HepG2 (cell line): ENCODE results near the gene THAP9. TPM values are rescaled to one million over a fixed set of nuclear protein-coding genes. Genes with fewer than 3 reads are reported as not detected.
A peak's percentile ranks its signal among the peaks of the same experiment; 100 is the strongest.

Source experiments
- ATF5 ChIP-seq: sonication (generic); formaldehyde crosslinking; IDR thresholded peaks from 2 replicates; pipeline ENCODE4 v1.4.0; 2020; ENCODE audit warnings: mild to moderate bottlenecking, low read depth, missing genetic modification reagents
- E2F1 ChIP-seq: sonication (generic); formaldehyde crosslinking; IDR thresholded peaks from 2 replicates; pipeline ENCODE4 v1.5.0; 2020; ENCODE audit warnings: missing genetic modification reagents
- FOXC1 ChIP-seq: sonication (generic); formaldehyde crosslinking; IDR thresholded peaks from 2 replicates; pipeline ENCODE4 v1.8.0; 2022; ENCODE audit warnings: mild to moderate bottlenecking, missing genetic modification reagents, borderline replicate concordance
- ISL2 ChIP-seq: sonication (generic); formaldehyde crosslinking; IDR thresholded peaks from 2 replicates; pipeline ENCODE4 v1.5.0; 2020; ENCODE audit warnings: missing genetic modification reagents
- LCORL ChIP-seq, 2 experiments: fragments of 450-650 bp in 1 of 2; sonication (generic) in 1 of 2; formaldehyde crosslinking in 1 of 2; IDR thresholded peaks; 2 replicates each; pipeline versions ENCODE4 v1.5.0 to v1.6.1; 2017 to 2020; ENCODE audit warnings: antibody characterized with exemption in 1 of 2, missing genetic modification reagents in 1 of 2
- NCOA5 ChIP-seq: sonication (generic); formaldehyde crosslinking; IDR thresholded peaks from 2 replicates; pipeline ENCODE4 v1.4.0; 2020; ENCODE audit warnings: missing genetic modification reagents
- PAWR ChIP-seq: sonication (generic); formaldehyde crosslinking; IDR thresholded peaks from 2 replicates; pipeline ENCODE4 v1.4.0; 2020; ENCODE audit warnings: missing genetic modification reagents, mild to moderate bottlenecking, borderline replicate concordance
- POLR2A ChIP-seq, 2 experiments: IDR thresholded peaks; 2 replicates each; pipeline ENCODE4 v1.6.1; 2011; ENCODE audit warnings: low read depth in 2 of 2, low read length in 2 of 2, mild to moderate bottlenecking in 1 of 2, moderate library complexity in 1 of 2; ENCODE audit not compliant: insufficient read depth in 1 of 2
- SNAPC5 ChIP-seq: sonication (generic); formaldehyde crosslinking; IDR thresholded peaks from 2 replicates; pipeline ENCODE4 v1.8.1; 2023; ENCODE audit warnings: mild to moderate bottlenecking, missing genetic modification reagents, borderline replicate concordance
- ZNF225 ChIP-seq: sonication (generic); formaldehyde crosslinking; IDR thresholded peaks from 2 replicates; pipeline ENCODE4 v1.4.0; 2020; ENCODE audit warnings: mild to moderate bottlenecking, missing genetic modification reagents
- ZNF263 ChIP-seq: sonication (generic); formaldehyde crosslinking; IDR thresholded peaks from 2 replicates; pipeline ENCODE4 v1.4.0; 2020; ENCODE audit warnings: missing genetic modification reagents
- ZNF3 ChIP-seq: IDR thresholded peaks from 2 replicates; pipeline ENCODE4 v1.7.0; 2017; ENCODE audit warnings: inconsistent platforms
- ZNF331 ChIP-seq: sonication (generic); formaldehyde crosslinking; IDR thresholded peaks from 2 replicates; pipeline ENCODE4 v1.4.0; 2020; ENCODE audit warnings: missing genetic modification reagents
- ZNF33A ChIP-seq: sonication (generic); formaldehyde crosslinking; IDR thresholded peaks from 2 replicates; pipeline ENCODE4 v1.5.1; 2020; ENCODE audit warnings: missing genetic modification reagents, mild to moderate bottlenecking, moderate library complexity, borderline replicate concordance
- ZNF773 ChIP-seq: sonication (generic); formaldehyde crosslinking; IDR thresholded peaks from 2 replicates; pipeline ENCODE4 v1.4.0; 2020; ENCODE audit warnings: missing genetic modification reagents, borderline replicate concordance
- ZNF816 ChIP-seq: sonication (generic); formaldehyde crosslinking; IDR thresholded peaks from 2 replicates; pipeline ENCODE4 v1.8.0; 2022; ENCODE audit warnings: missing genetic modification reagents, mild to moderate bottlenecking, borderline replicate concordance
- ZSCAN5A ChIP-seq: sonication (generic); formaldehyde crosslinking; IDR thresholded peaks from 2 replicates; pipeline ENCODE4 v1.8.0; 2022; ENCODE audit warnings: mild to moderate bottlenecking, missing genetic modification reagents, borderline replicate concordance
- polyA plus RNA-seq, 8 experiments: library from polyadenylated mRNA; depleted of rRNA in 3 of 8; stranded (reverse) in 7 of 8; unstranded in 1 of 8; fragments of >200 nt; fragmentation: Illumina TruSeq in 4 of 8; extraction: Trizol in 4 of 8; gene quantifications; 2 replicates each; pipeline versions ENCODE4 v1.2.1 to v1.2.3, GENCODE V29; 2011 to 2016; ENCODE audit warnings: low read depth in 4 of 8, missing spikeins in 1 of 8, mixed read lengths in 1 of 8; ENCODE audit not compliant: insufficient read depth in 1 of 8
- total RNA-seq, 5 experiments: library from RNA; depleted of rRNA; stranded (reverse); fragments of >200 nt; fragmentation: Illumina TruSeq; extraction: Trizol; gene quantifications; 2 replicates each; pipeline ENCODE4 v1.2.3, GENCODE V29; 2016; ENCODE audit warnings: low read depth in 1 of 5
- TF ChIP-seq, protein P1 (sequence below): sonication (generic); formaldehyde crosslinking; IDR thresholded peaks from 2 replicates; pipeline ENCODE4 v1.4.0; 2020; ENCODE audit warnings: missing genetic modification reagents, borderline replicate concordance
- TF ChIP-seq, protein P2 (sequence below): sonication (generic); formaldehyde crosslinking; IDR thresholded peaks from 2 replicates; pipeline ENCODE4 v1.4.0; 2020; ENCODE audit warnings: missing genetic modification reagents, borderline replicate concordance

THAP9 gene
- total and polyA plus RNA-seq, 2 of the 13 experiments (the other 11 are each of a cell fraction or from before 2014, with no cell fraction given) = 6.0 to 7.2 TPM

GRCh38 chr4:82900411-82901182 lies at the start of gene THAP9 (continued):
- TF ChIP-seq ATF5 (CRISPR knock-in tag) (no peak), ZNF331 (CRISPR knock-in tag) (peak; percentile 58), PAWR (CRISPR knock-in tag) (no peak), ZSCAN5A (CRISPR knock-in tag) (peak; percentile 87; the same call in 1 of the 2 replicates), ZNF225 (CRISPR knock-in tag) (peak; percentile 76; the same call in 1 of the 2 replicates), SNAPC5 (CRISPR knock-in tag) (no peak), ZNF3 (no peak), ISL2 (CRISPR knock-in tag) (no peak), NCOA5 (CRISPR knock-in tag) (no peak), ZNF33A (CRISPR knock-in tag) (no peak), ZNF816 (CRISPR knock-in tag) (no peak), LCORL (IDR thresholded peaks at IDR 0.05) (no peak), LCORL (CRISPR knock-in tag; IDR thresholded peaks at IDR 0.05) (no peak), E2F1 (CRISPR knock-in tag) (peak; percentile 92), POLR2A (IDR thresholded peaks at IDR 0.05; ENCODE audit: insufficient read depth in 1 of 2, low read depth in 2 of 2, low read length in 2 of 2) (peak; percentile 73 to 92), ZNF263 (CRISPR knock-in tag) (no peak; the same call in none of the 2 replicates), FOXC1 (CRISPR knock-in tag) (peak; percentile 80), ZNF773 (0 out of 2 replicates have a peak, but pooled peaks have one; percentile 48)
- TF ChIP-seq, protein P1, sequence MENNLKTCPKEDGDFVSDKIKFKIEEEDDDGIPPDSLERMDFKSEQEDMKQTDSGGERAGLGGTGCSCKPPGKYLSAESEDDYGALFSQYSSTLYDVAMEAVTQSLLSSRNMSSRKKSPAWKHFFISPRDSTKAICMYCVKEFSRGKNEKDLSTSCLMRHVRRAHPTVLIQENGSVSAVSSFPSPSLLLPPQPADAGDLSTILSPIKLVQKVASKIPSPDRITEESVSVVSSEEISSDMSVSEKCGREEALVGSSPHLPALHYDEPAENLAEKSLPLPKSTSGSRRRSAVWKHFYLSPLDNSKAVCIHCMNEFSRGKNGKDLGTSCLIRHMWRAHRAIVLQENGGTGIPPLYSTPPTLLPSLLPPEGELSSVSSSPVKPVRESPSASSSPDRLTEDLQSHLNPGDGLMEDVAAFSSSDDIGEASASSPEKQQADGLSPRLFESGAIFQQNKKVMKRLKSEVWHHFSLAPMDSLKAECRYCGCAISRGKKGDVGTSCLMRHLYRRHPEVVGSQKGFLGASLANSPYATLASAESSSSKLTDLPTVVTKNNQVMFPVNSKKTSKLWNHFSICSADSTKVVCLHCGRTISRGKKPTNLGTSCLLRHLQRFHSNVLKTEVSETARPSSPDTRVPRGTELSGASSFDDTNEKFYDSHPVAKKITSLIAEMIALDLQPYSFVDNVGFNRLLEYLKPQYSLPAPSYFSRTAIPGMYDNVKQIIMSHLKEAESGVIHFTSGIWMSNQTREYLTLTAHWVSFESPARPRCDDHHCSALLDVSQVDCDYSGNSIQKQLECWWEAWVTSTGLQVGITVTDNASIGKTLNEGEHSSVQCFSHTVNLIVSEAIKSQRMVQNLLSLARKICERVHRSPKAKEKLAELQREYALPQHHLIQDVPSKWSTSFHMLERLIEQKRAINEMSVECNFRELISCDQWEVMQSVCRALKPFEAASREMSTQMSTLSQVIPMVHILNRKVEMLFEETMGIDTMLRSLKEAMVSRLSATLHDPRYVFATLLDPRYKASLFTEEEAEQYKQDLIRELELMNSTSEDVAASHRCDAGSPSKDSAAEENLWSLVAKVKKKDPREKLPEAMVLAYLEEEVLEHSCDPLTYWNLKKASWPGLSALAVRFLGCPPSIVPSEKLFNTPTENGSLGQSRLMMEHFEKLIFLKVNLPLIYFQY (CRISPR knock-in tag) = peak; percentile 79
- TF ChIP-seq, protein P2, sequence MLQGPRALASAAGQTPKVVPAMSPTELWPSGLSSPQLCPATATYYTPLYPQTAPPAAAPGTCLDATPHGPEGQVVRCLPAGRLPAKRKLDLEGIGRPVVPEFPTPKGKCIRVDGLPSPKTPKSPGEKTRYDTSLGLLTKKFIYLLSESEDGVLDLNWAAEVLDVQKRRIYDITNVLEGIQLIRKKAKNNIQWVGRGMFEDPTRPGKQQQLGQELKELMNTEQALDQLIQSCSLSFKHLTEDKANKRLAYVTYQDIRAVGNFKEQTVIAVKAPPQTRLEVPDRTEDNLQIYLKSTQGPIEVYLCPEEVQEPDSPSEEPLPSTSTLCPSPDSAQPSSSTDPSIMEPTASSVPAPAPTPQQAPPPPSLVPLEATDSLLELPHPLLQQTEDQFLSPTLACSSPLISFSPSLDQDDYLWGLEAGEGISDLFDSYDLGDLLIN = peak; percentile 78; the same call in 1 of the 2 replicates
